B cell (primary cell): ENCODE measurements around the gene AFG3L2. TPM values are rescaled to one million over a fixed set of nuclear protein-coding genes. Genes with fewer than 3 reads are reported as not detected.

Source experiments
- ATAC-seq: fragments of 200-7000 bp; cut with Tn5 transposase; one replicate; pipeline ENCODE4 v1.10.0; 2021; ENCODE audit warnings: low read depth, mild to moderate bottlenecking, moderate number of reproducible peaks, moderate library complexity
- CTCF ChIA-PET: fragments of 350-600 bp; sonication (Branson Sonifier 250); formaldehyde crosslinking; loops from one replicate; lab custom pipeline; 2021; ENCODE audit warnings: antibody characterized with exemption, inconsistent platforms; lab: Charles Lee
- POLR2A ChIA-PET: fragments of 350-600 bp; sonication (Branson Sonifier 250); formaldehyde crosslinking; loops from one replicate; lab custom pipeline; 2021; ENCODE audit warnings: antibody characterized with exemption; lab: Charles Lee
- DNase-seq: peaks from one replicate; pipeline ENCODE4 v3.0.0; 2013
- H2AFZ ChIP-seq: 2 replicates; pipeline ENCODE4 v1.6.1; 2012; ENCODE audit warnings: mild to moderate bottlenecking, low read depth, low read length; ENCODE audit not compliant: insufficient read depth, poor library complexity, severe bottlenecking
- H3K27ac ChIP-seq, 2 donors: 1 replicate in 1 of 2; 2 replicates in 1 of 2; pipeline ENCODE4 v1.5.1; 2012 to 2013; ENCODE audit warnings: low read length in 2 of 2, mild to moderate bottlenecking in 2 of 2, moderate library complexity in 1 of 2
- H3K27me3 ChIP-seq, 4 experiments: fragments of 200-600 bp in 1 of 4; sonication (generic) in 1 of 4; replicated peaks in 1 of 4; 1 replicate in 2 of 4; 2 replicates in 2 of 4; pipeline versions ENCODE4 v1.6.1 to v1.7.0; 2013 to 2016; ENCODE audit warnings: low read length in 3 of 4, mild to moderate bottlenecking in 2 of 4, mixed read lengths in 1 of 4, moderate library complexity in 1 of 4; ENCODE audit not compliant: insufficient read depth in 4 of 4, control insufficient read depth in 3 of 4; ENCODE audit errors: control extremely low read depth in 1 of 4
- H3K36me3 ChIP-seq, 2 experiments: replicated peaks in 1 of 2; 1 replicate in 1 of 2; 2 replicates in 1 of 2; pipeline versions ENCODE4 v1.6.1 to v1.7.1; 2013; ENCODE audit warnings: low read length in 1 of 2; ENCODE audit not compliant: insufficient read depth in 2 of 2, control insufficient read depth in 1 of 2; ENCODE audit errors: control extremely low read depth in 1 of 2, extremely low read depth in 1 of 2
- H3K4me1 ChIP-seq, 2 donors: fragments of 200-600 bp in 1 of 2; sonication (generic) in 1 of 2; 1 replicate in 1 of 2; 2 replicates in 1 of 2; pipeline versions ENCODE4 v1.5.1 to v1.6.1; 2013 to 2017; ENCODE audit warnings: low read length in 2 of 2; ENCODE audit not compliant: control insufficient read depth in 2 of 2, insufficient read depth in 2 of 2
- H3K4me2 ChIP-seq: replicated peaks from 2 replicates; pipeline ENCODE3; 2012; ENCODE audit warnings: mild to moderate bottlenecking, low read depth, low read length; ENCODE audit not compliant: poor library complexity, severe bottlenecking
- H3K4me3 ChIP-seq, 5 experiments: fragments of 200-600 bp in 1 of 5; sonication (generic) in 1 of 5; 1 replicate in 3 of 5; 2 replicates in 2 of 5; pipeline versions ENCODE4 v1.5.1 to v1.7.0; 2011 to 2016; ENCODE audit warnings: low read length in 4 of 5, mild to moderate bottlenecking in 4 of 5, low read depth in 2 of 5, control low read depth in 1 of 5, moderate library complexity in 1 of 5; ENCODE audit not compliant: insufficient read depth in 1 of 5; ENCODE audit errors: control extremely low read depth in 1 of 5, extremely low read depth in 1 of 5
- H3K79me2 ChIP-seq: fragments of 200-600 bp; sonication (generic); one replicate; pipeline ENCODE4 v1.6.0; 2016; ENCODE audit warnings: low read length; ENCODE audit not compliant: control insufficient read depth, insufficient read depth
- H3K9ac ChIP-seq: fragments of 200-600 bp; sonication (generic); 2 replicates; pipeline ENCODE4 v1.6.1; 2017; ENCODE audit warnings: mild to moderate bottlenecking, low read length, moderate library complexity
- H3K9me3 ChIP-seq, 3 donors: one replicate each; pipeline versions ENCODE4 v1.6.1 to v1.7.1; 2013; ENCODE audit warnings: low read length in 2 of 3; ENCODE audit not compliant: control insufficient read depth in 2 of 3, insufficient read depth in 1 of 3; ENCODE audit errors: control extremely low read depth in 1 of 3
- H4K20me1 ChIP-seq: 2 replicates; pipeline ENCODE4 v1.6.0; 2012; ENCODE audit warnings: mild to moderate bottlenecking, low read length; ENCODE audit not compliant: insufficient read depth, control insufficient read depth, poor library complexity, severe bottlenecking
- H3K27ac Mint-ChIP-seq: one replicate; pipeline ENCODE4 v1.8.0; 2021; ENCODE audit warnings: mixed read lengths
- H3K27me3 Mint-ChIP-seq: one replicate; pipeline ENCODE4 v1.8.0; 2021; ENCODE audit warnings: mixed read lengths
- H3K4me1 Mint-ChIP-seq: one replicate; pipeline ENCODE4 v1.8.0; 2021; ENCODE audit warnings: mixed read lengths
- H3K4me3 Mint-ChIP-seq: one replicate; pipeline ENCODE4 v1.8.0; 2021; ENCODE audit warnings: mixed read lengths
- H3K9me3 Mint-ChIP-seq: one replicate; pipeline ENCODE4 v1.8.0; 2022; ENCODE audit warnings: mixed read lengths; ENCODE audit not compliant: insufficient read depth
- EZH2 ChIP-seq: IDR thresholded peaks from 2 replicates; pipeline ENCODE4 v1.6.1; 2012; ENCODE audit warnings: borderline replicate concordance, low read depth, mild to moderate bottlenecking, moderate library complexity, low read length; ENCODE audit not compliant: insufficient read depth, poor library complexity, severe bottlenecking
- WGBS: methylation state at CpG from one replicate; pipeline ENCODE4 v1.1.5; 2013; ENCODE audit warnings: missing lambda C conversion rate; ENCODE audit not compliant: insufficient coverage; 5-methylcytosine and 5-hydroxymethylcytosine counted together
- intact Hi-C: fragments of 100-400 bp; cut with micrococcal nuclease; formaldehyde crosslinking; loops from one replicate; pipeline ENCODE4 v1.10.0; 2022
- polyA plus RNA-seq: library from polyadenylated mRNA; depleted of rRNA; stranded (reverse); fragments of >200 nt; gene quantifications from 2 replicates; pipeline ENCODE4 v1.2.3, GENCODE V29; 2012
- total RNA-seq, 2 donors: library from RNA; stranded (reverse); fragments of 120-200 nt in 1 of 2; gene quantifications; 1 replicate in 1 of 2; 2 replicates in 1 of 2; pipeline versions ENCODE4 v1.2.3 to v1.2.4, GENCODE V29; 2013 to 2022
- TF ChIP-seq, protein P1 (sequence below): fragments of 200-600 bp; IDR thresholded peaks from one replicate; pipeline ENCODE4 v1.8.0; 2022; ENCODE audit warnings: antibody characterized with exemption, mild to moderate bottlenecking

Gene AFG3L2
- total and polyA plus RNA-seq, 2 donors (not counting 1 experiment from before 2014, with no cell fraction given): 11.9 to 40.7 TPM

DNA sequence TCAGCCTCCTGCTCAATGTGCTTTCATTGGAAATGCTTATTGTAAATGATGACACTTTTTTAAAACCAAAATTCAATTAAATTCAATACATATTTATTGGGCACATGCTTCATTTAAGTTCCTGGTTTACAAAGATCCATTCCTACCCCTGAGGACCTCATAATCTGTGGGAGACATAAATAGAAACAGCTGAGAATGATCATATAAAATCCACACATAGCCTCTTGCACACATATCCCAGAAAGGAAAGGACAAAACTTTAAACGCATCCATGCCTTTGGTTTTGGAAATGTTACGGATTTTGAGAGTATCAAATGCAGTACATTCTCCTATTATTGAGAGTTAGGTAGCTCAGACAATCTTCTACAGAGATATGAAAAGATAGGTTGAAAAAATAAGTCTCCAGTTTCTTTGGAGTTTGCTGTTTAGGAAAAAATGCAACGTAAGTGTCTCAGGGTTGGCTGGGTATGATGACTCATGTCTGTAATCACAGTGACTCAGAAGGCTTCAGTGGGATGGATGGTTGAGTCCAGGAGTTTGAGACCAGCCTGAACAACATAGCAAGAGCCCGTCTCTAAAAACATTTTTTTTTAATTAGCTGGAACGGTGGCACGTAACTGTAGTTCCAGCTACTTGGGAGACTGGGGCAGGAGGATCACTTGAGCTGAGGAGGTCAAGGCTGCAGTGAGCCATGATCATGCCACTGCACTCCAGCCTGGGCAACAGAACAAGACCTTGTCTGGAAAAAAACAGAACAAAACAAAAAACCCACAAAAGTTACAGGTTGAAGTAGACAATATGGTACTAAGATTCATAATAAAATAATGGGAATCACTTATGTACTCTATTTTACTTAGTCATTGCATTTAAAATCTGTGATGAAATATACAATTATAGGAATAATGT, 26.8 kb upstream of the AFG3L2 start:
- Mint-ChIP-seq H3K9me3 (no peaks in the 10 kb centered on the region), H3K27me3 (peaks cover 35% of the 10 kb centered on the region), H3K27ac (no peak overlapping the region), H3K4me3 (no peak overlapping the region), H3K4me1 (peaks cover 18% of the 10 kb centered on the region)
- Histone ChIP-seq H3K4me2 (no peak overlapping the region), H3K27ac (no peak overlapping the region), H2AFZ (no peak overlapping the region), H3K9ac (no peak overlapping the region), H3K36me3 (no peaks in the 10 kb centered on the region), H4K20me1 (no peaks in the 10 kb centered on the region), H3K4me1 (peaks cover 9 to 18% of the 10 kb centered on the region in 2 donors), H3K79me2 (no peaks in the 10 kb centered on the region), H3K4me3 (no peak overlapping the region), H3K9me3 (no peaks in the 10 kb centered on the region), H3K27me3 (peaks cover 0 to 40% (median 2%) of the 10 kb centered on the region in 4 experiments)
- CTCF ChIA-PET: interaction anchor here (0.7 kb wide), 1 partner anchor 115 kb away, joined by 4 read pairs; no protein-coding TSS in a partner anchor
- DNase-seq: no peak
- intact Hi-C loops: no loop called here
- 58% methylated on average over 2 of the region's 6 CpGs for WGBS
- no peak for TF ChIP-seq EZH2
- TF ChIP-seq, protein P1, sequence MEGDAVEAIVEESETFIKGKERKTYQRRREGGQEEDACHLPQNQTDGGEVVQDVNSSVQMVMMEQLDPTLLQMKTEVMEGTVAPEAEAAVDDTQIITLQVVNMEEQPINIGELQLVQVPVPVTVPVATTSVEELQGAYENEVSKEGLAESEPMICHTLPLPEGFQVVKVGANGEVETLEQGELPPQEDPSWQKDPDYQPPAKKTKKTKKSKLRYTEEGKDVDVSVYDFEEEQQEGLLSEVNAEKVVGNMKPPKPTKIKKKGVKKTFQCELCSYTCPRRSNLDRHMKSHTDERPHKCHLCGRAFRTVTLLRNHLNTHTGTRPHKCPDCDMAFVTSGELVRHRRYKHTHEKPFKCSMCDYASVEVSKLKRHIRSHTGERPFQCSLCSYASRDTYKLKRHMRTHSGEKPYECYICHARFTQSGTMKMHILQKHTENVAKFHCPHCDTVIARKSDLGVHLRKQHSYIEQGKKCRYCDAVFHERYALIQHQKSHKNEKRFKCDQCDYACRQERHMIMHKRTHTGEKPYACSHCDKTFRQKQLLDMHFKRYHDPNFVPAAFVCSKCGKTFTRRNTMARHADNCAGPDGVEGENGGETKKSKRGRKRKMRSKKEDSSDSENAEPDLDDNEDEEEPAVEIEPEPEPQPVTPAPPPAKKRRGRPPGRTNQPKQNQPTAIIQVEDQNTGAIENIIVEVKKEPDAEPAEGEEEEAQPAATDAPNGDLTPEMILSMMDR: no peak
- POLR2A ChIA-PET: no interaction called here
- no peak for ATAC-seq

DNA sequence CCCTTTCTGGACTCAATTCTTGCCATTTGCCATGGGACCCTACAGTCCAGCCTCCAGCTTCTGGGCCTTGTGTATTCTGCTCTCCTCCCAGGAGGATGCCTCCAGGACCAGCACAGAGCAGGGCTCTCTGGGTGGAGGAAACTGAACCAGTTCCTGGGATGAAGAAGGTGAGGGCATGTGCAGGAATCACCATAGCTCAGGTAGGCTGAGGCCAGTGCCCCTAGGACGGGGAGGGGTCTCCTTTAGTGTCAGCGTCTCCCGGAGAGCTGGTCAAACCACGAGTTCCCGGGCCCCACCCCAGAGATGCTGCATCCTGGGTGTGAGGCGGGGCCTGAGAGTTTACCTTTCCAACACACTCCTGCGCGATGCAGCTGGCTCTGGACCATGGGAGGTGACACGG, 24.9 kb upstream of the AFG3L2 start:
- H3K27ac Mint-ChIP-seq: no peak overlapping the region
- Histone ChIP-seq H3K9ac (no peak overlapping the region), H3K9me3 (no peaks in the 10 kb centered on the region), H3K4me1 (peaks cover 6 to 7% of the 10 kb centered on the region in 2 donors), H2AFZ (no peak overlapping the region), H3K4me3 (no peak overlapping the region), H3K27ac (no peak overlapping the region), H3K27me3 (peaks cover 0 to 40% (median 2%) of the 10 kb centered on the region in 4 experiments), H4K20me1 (no peaks in the 10 kb centered on the region), H3K4me2 (no peak overlapping the region), H3K36me3 (no peaks in the 10 kb centered on the region), H3K79me2 (no peaks in the 10 kb centered on the region)
- H3K4me3 Mint-ChIP-seq: no peak overlapping the region
- peaks cover 46% of the 10 kb centered on the region for H3K27me3 Mint-ChIP-seq
- no peak for ATAC-seq
- no peak for DNase-seq
- ChIA-PET POLR2A (no interaction called here), CTCF (interaction anchor here (0.7 kb wide), 1 partner anchor 10 kb away, joined by 3 read pairs; no protein-coding TSS in a partner anchor)
- H3K9me3 Mint-ChIP-seq: no peaks in the 10 kb centered on the region
- TF ChIP-seq, protein P1: no peak
- TF ChIP-seq EZH2: no peak
- intact Hi-C loops: no loop called here
- 89% methylated on average over 9 of the region's 9 CpGs for WGBS
- peaks cover 9% of the 10 kb centered on the region for H3K4me1 Mint-ChIP-seq
